SK-N-SH (cell line): ENCODE measurements around the gene BCAT1. TPM values are rescaled to one million over a fixed set of nuclear protein-coding genes. Genes with fewer than 3 reads are reported as not detected.
"Not testable (repeated sequence)": the region's sequence is repeated elsewhere in the genome, so short reads cannot be mapped to it uniquely, and the experiment has no call there.

Experiments used
- CTCF ChIA-PET: fragments of 300-600, 350-600 bp; formaldehyde crosslinking; extraction: SDS; loops from one replicate; lab custom pipeline; 2021; lab: Yijun Ruan, JAX
- POLR2A ChIA-PET: fragments of 350-600 bp; sonication (Branson Sonifier 250); formaldehyde crosslinking; extraction: SDS; loops from one replicate; lab custom pipeline; 2020; ENCODE audit warnings: antibody characterized with exemption, inconsistent platforms; lab: Yijun Ruan, JAX
- DNase-seq: peaks from one replicate; pipeline ENCODE4 v3.0.0; 2012
- H2AFZ ChIP-seq: fragments of 200-600 bp; sonication (generic); 2 replicates; pipeline ENCODE4 v1.8.1; 2016; ENCODE audit warnings: antibody characterized with exemption, mild to moderate bottlenecking, low read depth
- H3F3A ChIP-seq: fragments of 200-600 bp; sonication (generic); replicated peaks from 2 replicates; pipeline ENCODE3; 2016; ENCODE audit warnings: antibody characterized with exemption, mild to moderate bottlenecking; ENCODE audit not compliant: insufficient read depth
- H3K27ac ChIP-seq, 2 experiments: fragments of 200-500 bp in 1 of 2; fragments of 200-600 bp in 1 of 2; sonication (Bioruptor generic) in 1 of 2; sonication (generic), shearing (Covaris generic) in 1 of 2; 2 replicates each; pipeline versions ENCODE4 v1.5.1 to v1.6.1; 2014 to 2016; ENCODE audit warnings: low read depth in 2 of 2, inconsistent platforms in 1 of 2, low read length in 1 of 2, mild to moderate bottlenecking in 1 of 2, mixed read lengths in 1 of 2
- H3K27me3 ChIP-seq: fragments of 200-600 bp; sonication (generic), shearing (Covaris generic); 2 replicates; pipeline ENCODE4 v1.6.1; 2016; ENCODE audit warnings: mixed run types; ENCODE audit not compliant: insufficient read depth
- H3K36me3 ChIP-seq, 2 experiments: fragments of 200-500 bp in 1 of 2; fragments of 200-600 bp in 1 of 2; sonication (Bioruptor generic) in 1 of 2; sonication (generic) in 1 of 2; replicated peaks in 1 of 2; 2 replicates each; pipeline versions ENCODE3 to v1.5.1; 2014 to 2016; ENCODE audit warnings: low read length in 1 of 2, mild to moderate bottlenecking in 1 of 2; ENCODE audit not compliant: insufficient read depth in 2 of 2, control insufficient read depth in 1 of 2
- H3K4me1 ChIP-seq, 2 experiments: fragments of 200-500 bp in 1 of 2; fragments of 200-600 bp in 1 of 2; sonication (Bioruptor generic) in 1 of 2; sonication (generic), shearing (Covaris generic) in 1 of 2; 2 replicates each; pipeline versions ENCODE4 v1.5.1 to v1.6.1; 2014 to 2016; ENCODE audit warnings: low read depth in 1 of 2, low read length in 1 of 2, mixed run types in 1 of 2; ENCODE audit not compliant: insufficient read depth in 2 of 2, control insufficient read depth in 1 of 2
- H3K4me2 ChIP-seq: fragments of 200-600 bp; sonication (generic), shearing (Covaris generic); 2 replicates; pipeline ENCODE4 v1.6.1; 2017; ENCODE audit warnings: mixed run types
- H3K4me3 ChIP-seq, 2 experiments: fragments of 200-500 bp in 1 of 2; fragments of 200-600 bp in 1 of 2; sonication (Bioruptor generic) in 1 of 2; sonication (generic), shearing (Covaris generic) in 1 of 2; 2 replicates each; pipeline versions ENCODE4 v1.5.1 to v1.8.1; 2014 to 2016; ENCODE audit warnings: low read depth in 2 of 2, inconsistent platforms in 1 of 2, low read length in 1 of 2, mild to moderate bottlenecking in 1 of 2, mixed read lengths in 1 of 2, moderate library complexity in 1 of 2
- H3K79me2 ChIP-seq: fragments of 200-600 bp; sonication (generic); 2 replicates; pipeline ENCODE4 v1.8.1; 2017; ENCODE audit warnings: mild to moderate bottlenecking; ENCODE audit not compliant: insufficient read depth
- H3K9ac ChIP-seq: fragments of 200-600 bp; sonication (generic); 2 replicates; pipeline ENCODE4 v1.6.1; 2017; ENCODE audit warnings: mixed run types
- H3K9me2 ChIP-seq: fragments of 200-600 bp; sonication (generic); 2 replicates; pipeline ENCODE4 v1.6.1; 2017; ENCODE audit warnings: mixed run types
- H3K9me3 ChIP-seq: fragments of 200-600 bp; sonication (generic); 2 replicates; pipeline ENCODE4 v1.6.1; 2017; ENCODE audit warnings: mixed run types, mild to moderate bottlenecking, moderate library complexity
- H4K20me1 ChIP-seq: fragments of 200-600 bp; sonication (generic); 2 replicates; pipeline ENCODE4 v1.6.1; 2017; ENCODE audit warnings: mild to moderate bottlenecking, mixed run types; ENCODE audit not compliant: insufficient read depth
- CHD2 ChIP-seq: fragments of 150-350 bp; IDR thresholded peaks from 2 replicates; pipeline ENCODE4 v1.6.1; 2018; ENCODE audit warnings: low read length; ENCODE audit not compliant: partially characterized antibody
- ELF1 ChIP-seq: IDR thresholded peaks from 2 replicates; pipeline ENCODE4 v1.4.0; 2012
- EP300 ChIP-seq, 2 experiments: IDR thresholded peaks; 2 replicates each; pipeline versions ENCODE4 v1.4.0 to v1.6.1; 2012; ENCODE audit warnings: borderline replicate concordance in 1 of 2, low read depth in 1 of 2, low read length in 1 of 2
- FOXJ3 ChIP-seq: sonication (generic); formaldehyde crosslinking; IDR thresholded peaks from 2 replicates; pipeline ENCODE4 v1.5.1; 2020; ENCODE audit warnings: mild to moderate bottlenecking, missing genetic modification reagents
- FOXM1 ChIP-seq: IDR thresholded peaks from 2 replicates; pipeline ENCODE4 v1.4.0; 2012; ENCODE audit warnings: low read depth, mild to moderate bottlenecking
- GATA2 ChIP-seq: sonication (generic); formaldehyde crosslinking; IDR thresholded peaks from 2 replicates; pipeline ENCODE4 v1.5.0; 2020; ENCODE audit warnings: mild to moderate bottlenecking, missing genetic modification reagents
- MEF2A ChIP-seq: IDR thresholded peaks from 2 replicates; pipeline ENCODE4 v1.4.0; 2012; ENCODE audit warnings: low read depth, borderline replicate concordance
- NRF1 ChIP-seq: IDR thresholded peaks from 2 replicates; pipeline ENCODE4 v1.6.1; 2012; ENCODE audit warnings: low read depth, mild to moderate bottlenecking, low read length
- POLR2AphosphoS5 ChIP-seq: IDR thresholded peaks from 2 replicates; pipeline ENCODE4 v1.6.1; 2012; ENCODE audit warnings: low read depth, low read length
- RAD21 ChIP-seq: IDR thresholded peaks from 2 replicates; pipeline ENCODE4 v1.6.1; 2012; ENCODE audit warnings: mild to moderate bottlenecking, low read length
- RCOR1 ChIP-seq: fragments of 150-350 bp; IDR thresholded peaks from 2 replicates; pipeline ENCODE4 v1.6.1; 2017; ENCODE audit warnings: antibody characterized with exemption, low read length
- RXRA ChIP-seq: IDR thresholded peaks from 2 replicates; pipeline ENCODE4 v1.4.0; 2012; ENCODE audit warnings: low read depth, mild to moderate bottlenecking, borderline replicate concordance
- SIN3A ChIP-seq: IDR thresholded peaks from 2 replicates; pipeline ENCODE4 v1.6.1; 2012; ENCODE audit warnings: low read depth, mild to moderate bottlenecking, low read length, moderate library complexity, borderline replicate concordance
- SMC3 ChIP-seq: IDR thresholded peaks from 2 replicates; pipeline ENCODE4 v1.6.1; 2012; ENCODE audit warnings: low read depth, low read length, improper control_type of control experiment
- TAF1 ChIP-seq: IDR thresholded peaks from 2 replicates; pipeline ENCODE4 v1.6.1; 2012; ENCODE audit warnings: low read depth, mild to moderate bottlenecking, low read length, moderate library complexity, borderline replicate concordance
- TCF12 ChIP-seq: IDR thresholded peaks from 2 replicates; pipeline ENCODE4 v1.4.0; 2012
- TEAD4 ChIP-seq: IDR thresholded peaks from 2 replicates; pipeline ENCODE4 v1.4.0; 2012; ENCODE audit warnings: mild to moderate bottlenecking, borderline replicate concordance; ENCODE audit not compliant: insufficient read depth
- WGBS: methylation state at CpG from one replicate; pipeline ENCODE4 v1.1.6; 2017; ENCODE audit warnings: low lambda C conversion rate; 5-methylcytosine and 5-hydroxymethylcytosine counted together
- polyA plus RNA-seq, 3 experiments: library from polyadenylated mRNA; depleted of rRNA; stranded (reverse); fragments of >200 nt; gene quantifications; 2 replicates each; pipeline ENCODE4 v1.2.3, GENCODE V29; 2012
- TF ChIP-seq, protein P1 (sequence below): fragments of 200-600 bp; sonication (generic); IDR thresholded peaks from 2 replicates; pipeline ENCODE4 v1.6.1; 2017; ENCODE audit warnings: antibody characterized with exemption, mild to moderate bottlenecking, moderate library complexity
- TF ChIP-seq, protein P2 (sequence below): IDR thresholded peaks from 2 replicates; pipeline ENCODE4; 2012
- TF ChIP-seq, protein P3 (sequence below): IDR thresholded peaks from 2 replicates; pipeline ENCODE4 v1.4.0; 2012; ENCODE audit warnings: low read depth, borderline replicate concordance

Gene BCAT1
- polyA plus RNA-seq, 1 of the 3 experiments (the other 2 are of a cell fraction): 7.7 TPM

DNA sequence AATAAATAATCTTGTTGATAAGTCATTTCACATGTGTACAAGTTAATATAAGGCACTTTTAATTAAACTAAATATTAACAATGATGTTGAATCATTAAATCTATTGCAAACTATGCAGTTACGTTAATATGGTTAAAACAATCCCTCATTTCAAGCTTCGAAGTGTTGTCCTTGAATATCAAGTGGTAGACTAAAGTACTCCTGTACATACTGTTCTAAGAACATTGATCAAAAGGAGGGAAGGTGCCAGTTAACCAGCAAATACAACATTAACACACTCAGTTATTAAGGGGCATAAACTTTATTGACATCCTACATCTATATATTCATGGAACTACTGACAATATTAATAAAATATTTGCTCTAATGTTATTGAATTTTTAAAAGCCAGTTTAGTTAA lies 8.7 kb downstream of the BCAT1 start (continued):
- TF ChIP-seq, protein P1, sequence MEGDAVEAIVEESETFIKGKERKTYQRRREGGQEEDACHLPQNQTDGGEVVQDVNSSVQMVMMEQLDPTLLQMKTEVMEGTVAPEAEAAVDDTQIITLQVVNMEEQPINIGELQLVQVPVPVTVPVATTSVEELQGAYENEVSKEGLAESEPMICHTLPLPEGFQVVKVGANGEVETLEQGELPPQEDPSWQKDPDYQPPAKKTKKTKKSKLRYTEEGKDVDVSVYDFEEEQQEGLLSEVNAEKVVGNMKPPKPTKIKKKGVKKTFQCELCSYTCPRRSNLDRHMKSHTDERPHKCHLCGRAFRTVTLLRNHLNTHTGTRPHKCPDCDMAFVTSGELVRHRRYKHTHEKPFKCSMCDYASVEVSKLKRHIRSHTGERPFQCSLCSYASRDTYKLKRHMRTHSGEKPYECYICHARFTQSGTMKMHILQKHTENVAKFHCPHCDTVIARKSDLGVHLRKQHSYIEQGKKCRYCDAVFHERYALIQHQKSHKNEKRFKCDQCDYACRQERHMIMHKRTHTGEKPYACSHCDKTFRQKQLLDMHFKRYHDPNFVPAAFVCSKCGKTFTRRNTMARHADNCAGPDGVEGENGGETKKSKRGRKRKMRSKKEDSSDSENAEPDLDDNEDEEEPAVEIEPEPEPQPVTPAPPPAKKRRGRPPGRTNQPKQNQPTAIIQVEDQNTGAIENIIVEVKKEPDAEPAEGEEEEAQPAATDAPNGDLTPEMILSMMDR: no peak
- TF ChIP-seq, protein P2, sequence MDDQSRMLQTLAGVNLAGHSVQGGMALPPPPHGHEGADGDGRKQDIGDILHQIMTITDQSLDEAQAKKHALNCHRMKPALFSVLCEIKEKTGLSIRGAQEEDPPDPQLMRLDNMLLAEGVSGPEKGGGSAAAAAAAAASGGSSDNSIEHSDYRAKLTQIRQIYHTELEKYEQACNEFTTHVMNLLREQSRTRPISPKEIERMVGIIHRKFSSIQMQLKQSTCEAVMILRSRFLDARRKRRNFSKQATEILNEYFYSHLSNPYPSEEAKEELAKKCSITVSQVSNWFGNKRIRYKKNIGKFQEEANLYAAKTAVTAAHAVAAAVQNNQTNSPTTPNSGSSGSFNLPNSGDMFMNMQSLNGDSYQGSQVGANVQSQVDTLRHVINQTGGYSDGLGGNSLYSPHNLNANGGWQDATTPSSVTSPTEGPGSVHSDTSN: no peak
- TF ChIP-seq SMC3: no peak
- TF ChIP-seq ELF1: no peak
- no peak for TF ChIP-seq RAD21
- no peak for TF ChIP-seq RXRA
- TF ChIP-seq FOXM1: no peak
- TF ChIP-seq FOXJ3 (CRISPR knock-in tag): no peak
- TF ChIP-seq, all 33 proteins: peak for 0

DNA sequence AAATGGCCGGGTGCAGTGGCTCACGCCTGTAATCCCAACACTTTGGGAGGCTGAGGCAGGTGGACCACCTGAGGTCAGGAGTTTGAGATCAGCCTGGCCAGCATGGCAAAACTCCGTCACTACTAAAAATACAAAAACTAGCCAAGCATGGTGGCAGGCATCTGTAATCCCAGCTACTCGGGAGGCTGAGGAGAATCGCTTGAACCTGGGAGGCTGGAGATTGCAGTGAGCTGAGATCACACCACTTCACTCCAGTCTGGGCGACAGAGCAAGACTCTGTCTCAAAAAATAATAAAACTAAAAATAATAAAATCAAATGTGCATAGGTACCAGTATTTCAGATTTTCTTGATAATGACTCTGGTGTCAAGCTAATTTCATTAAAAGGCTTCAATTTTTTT lies 9.3 kb downstream of the BCAT1 start:
- H3K9ac ChIP-seq, H3F3A ChIP-seq, H3K27ac ChIP-seq, H3K9me2 ChIP-seq, H3K9me3 ChIP-seq, H3K4me2 ChIP-seq, POLR2A ChIA-PET, CTCF ChIA-PET, H2AFZ ChIP-seq, DNase-seq, H3K4me3 ChIP-seq, H3K27me3 ChIP-seq: not testable (repeated sequence)
- 98% methylated on average over 6 of the region's 6 CpGs for WGBS
- peaks cover 100% of the 10 kb centered on the region for H3K79me2 ChIP-seq
- peaks cover 9 to 52% of the 10 kb centered on the region in 2 experiments for H3K36me3 ChIP-seq
- H4K20me1 ChIP-seq: peaks cover 64% of the 10 kb centered on the region
- peaks cover 5 to 11% of the 10 kb centered on the region in 2 experiments; a peak in 3 of 4 replicates for H3K4me1 ChIP-seq

DNA sequence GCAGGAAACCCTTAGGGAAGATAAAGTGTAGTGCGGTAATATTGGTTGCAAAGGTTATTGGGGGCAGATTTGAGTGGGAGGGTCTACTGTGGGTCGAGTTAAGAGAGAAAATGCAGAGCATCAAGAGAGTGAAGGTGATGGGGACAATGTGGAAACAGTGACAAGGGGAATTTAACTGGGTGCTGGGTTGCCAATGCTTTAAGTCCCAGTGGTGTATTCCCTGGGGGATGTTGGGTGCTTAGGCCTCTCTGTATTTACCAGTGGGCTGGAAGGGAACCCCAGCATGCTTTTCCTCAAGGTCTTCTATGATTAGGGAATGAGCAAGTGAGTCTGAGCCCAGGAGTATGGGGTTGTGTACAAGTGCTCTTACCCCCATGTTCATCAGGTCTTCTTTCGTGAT lies 10.6 kb downstream of the BCAT1 start:
- TF ChIP-seq, protein P2: no peak
- TF ChIP-seq FOXM1: no peak
- TF ChIP-seq, protein P3, sequence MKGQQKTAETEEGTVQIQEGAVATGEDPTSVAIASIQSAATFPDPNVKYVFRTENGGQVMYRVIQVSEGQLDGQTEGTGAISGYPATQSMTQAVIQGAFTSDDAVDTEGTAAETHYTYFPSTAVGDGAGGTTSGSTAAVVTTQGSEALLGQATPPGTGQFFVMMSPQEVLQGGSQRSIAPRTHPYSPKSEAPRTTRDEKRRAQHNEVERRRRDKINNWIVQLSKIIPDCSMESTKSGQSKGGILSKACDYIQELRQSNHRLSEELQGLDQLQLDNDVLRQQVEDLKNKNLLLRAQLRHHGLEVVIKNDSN: no peak
- no peak for TF ChIP-seq FOXJ3 (CRISPR knock-in tag)
- TF ChIP-seq TAF1: no peak
- TF ChIP-seq CHD2: no peak
- no peak for TF ChIP-seq GATA2 (CRISPR knock-in tag)
- TF ChIP-seq MEF2A: no peak
- TF ChIP-seq POLR2AphosphoS5: no peak
- no peak for TF ChIP-seq RCOR1
- no peak for TF ChIP-seq TCF12
- TF ChIP-seq SIN3A: no peak
- no peak for TF ChIP-seq NRF1
- TF ChIP-seq TEAD4: no peak
- TF ChIP-seq ELF1: no peak
- TF ChIP-seq EP300 (IDR thresholded peaks at IDR 0.05; ENCODE audit: borderline replicate concordance in 1 of 2, low read depth in 1 of 2, low read length in 1 of 2): no peak
- ChIA-PET CTCF (no interaction called here), POLR2A (no interaction called here)
- Histone ChIP-seq H3K27ac (no peak overlapping the region), H3K9me2 (no peaks in the 10 kb centered on the region), H3F3A (no peaks in the 10 kb centered on the region), H3K27me3 (no peaks in the 10 kb centered on the region), H3K9me3 (no peaks in the 10 kb centered on the region), H3K4me2 (no peak overlapping the region), H3K4me1 (peaks cover 5 to 7% of the 10 kb centered on the region in 2 experiments; a peak in 2 of 4 replicates), H4K20me1 (peaks cover 64% of the 10 kb centered on the region), H3K79me2 (peaks cover 100% of the 10 kb centered on the region), H2AFZ (no peak overlapping the region), H3K36me3 (peaks cover 3 to 42% of the 10 kb centered on the region in 2 experiments), H3K4me3 (no peak overlapping the region), H3K9ac (no peak overlapping the region)
- WGBS: 84% methylated on average over 3 of the region's 3 CpGs
- no peak for DNase-seq
